NB4 (cell line): ENCODE data around the gene TRIP10.
A peak's percentile ranks its signal among the peaks of the same experiment; 100 is the strongest.

ENCODE experiments used
- DNase-seq: peaks from one replicate; pipeline ENCODE4 v3.0.0; 2010; ENCODE audit warnings: low read depth
- H3K4me3 ChIP-seq: one replicate; pipeline ENCODE4 v1.5.1; 2011; ENCODE audit warnings: mild to moderate bottlenecking, low read depth, low read length, moderate library complexity
- MYC ChIP-seq: IDR thresholded peaks from 2 replicates; pipeline ENCODE4 v1.6.1; 2011; ENCODE audit warnings: low read depth, low read length
- POLR2A ChIP-seq: IDR thresholded peaks from 2 replicates; pipeline ENCODE4 v1.6.1; 2011; ENCODE audit warnings: mild to moderate bottlenecking; ENCODE audit not compliant: insufficient read length; ENCODE audit errors: extremely low read depth
- TF ChIP-seq, protein P1 (sequence below): IDR thresholded peaks from 2 replicates; pipeline ENCODE4 v1.6.1; 2011; ENCODE audit warnings: low read depth, low read length
- TF ChIP-seq, protein P2 (sequence below): IDR thresholded peaks from one replicate; pipeline ENCODE4 v1.5.1; 2012; ENCODE audit warnings: low read depth, low read length

TRIP10 gene

DNA sequence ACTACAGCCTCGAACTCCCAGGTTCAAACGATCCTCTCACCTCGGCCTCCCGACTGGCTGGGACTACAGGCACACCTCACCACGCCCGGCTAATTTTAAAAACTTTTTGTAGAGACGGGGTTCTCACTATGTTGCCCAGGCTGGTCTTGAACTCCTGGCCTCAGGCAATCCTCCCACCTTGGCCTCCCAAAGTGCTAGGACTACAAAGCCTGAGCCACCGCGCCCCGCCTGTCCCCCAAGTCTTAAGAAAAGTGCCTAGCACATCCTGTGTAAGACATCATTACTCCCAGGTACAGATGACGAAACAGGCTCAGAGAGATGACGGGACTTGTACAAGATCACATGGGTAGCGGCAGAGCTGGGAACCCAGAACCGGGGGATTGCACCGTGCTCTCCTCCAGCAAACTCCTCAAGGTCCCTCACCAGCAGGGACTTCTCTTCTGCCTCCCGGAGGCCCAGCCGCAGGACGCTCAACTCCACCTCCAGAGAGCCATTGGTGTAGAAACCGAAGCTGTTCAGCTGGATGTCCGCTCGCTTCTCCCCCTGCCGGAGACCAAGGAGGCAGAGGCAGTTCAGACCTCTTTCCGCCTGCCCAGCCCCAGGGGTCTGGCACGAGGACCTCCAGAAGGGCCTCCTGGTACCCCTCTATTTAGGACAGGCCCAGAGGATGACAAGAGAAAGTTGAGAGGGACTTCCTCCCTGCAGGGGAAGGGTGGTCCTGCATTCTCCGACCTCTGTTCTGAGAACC, 3.1 kb upstream of the TRIP10 start:
- peak overlapping the region; percentile 80 for H3K4me3 ChIP-seq
- DNase-seq = peak; percentile 89
- TF ChIP-seq, protein P1, sequence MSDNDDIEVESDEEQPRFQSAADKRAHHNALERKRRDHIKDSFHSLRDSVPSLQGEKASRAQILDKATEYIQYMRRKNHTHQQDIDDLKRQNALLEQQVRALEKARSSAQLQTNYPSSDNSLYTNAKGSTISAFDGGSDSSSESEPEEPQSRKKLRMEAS = peak; percentile 47; the same call in 1 of the 2 replicates
- TF ChIP-seq MYC (peak; percentile 45; the same call in 1 of the 2 replicates), POLR2A (peak; percentile 38)
- TF ChIP-seq, protein P2, sequence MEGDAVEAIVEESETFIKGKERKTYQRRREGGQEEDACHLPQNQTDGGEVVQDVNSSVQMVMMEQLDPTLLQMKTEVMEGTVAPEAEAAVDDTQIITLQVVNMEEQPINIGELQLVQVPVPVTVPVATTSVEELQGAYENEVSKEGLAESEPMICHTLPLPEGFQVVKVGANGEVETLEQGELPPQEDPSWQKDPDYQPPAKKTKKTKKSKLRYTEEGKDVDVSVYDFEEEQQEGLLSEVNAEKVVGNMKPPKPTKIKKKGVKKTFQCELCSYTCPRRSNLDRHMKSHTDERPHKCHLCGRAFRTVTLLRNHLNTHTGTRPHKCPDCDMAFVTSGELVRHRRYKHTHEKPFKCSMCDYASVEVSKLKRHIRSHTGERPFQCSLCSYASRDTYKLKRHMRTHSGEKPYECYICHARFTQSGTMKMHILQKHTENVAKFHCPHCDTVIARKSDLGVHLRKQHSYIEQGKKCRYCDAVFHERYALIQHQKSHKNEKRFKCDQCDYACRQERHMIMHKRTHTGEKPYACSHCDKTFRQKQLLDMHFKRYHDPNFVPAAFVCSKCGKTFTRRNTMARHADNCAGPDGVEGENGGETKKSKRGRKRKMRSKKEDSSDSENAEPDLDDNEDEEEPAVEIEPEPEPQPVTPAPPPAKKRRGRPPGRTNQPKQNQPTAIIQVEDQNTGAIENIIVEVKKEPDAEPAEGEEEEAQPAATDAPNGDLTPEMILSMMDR = peak; percentile 45

DNA sequence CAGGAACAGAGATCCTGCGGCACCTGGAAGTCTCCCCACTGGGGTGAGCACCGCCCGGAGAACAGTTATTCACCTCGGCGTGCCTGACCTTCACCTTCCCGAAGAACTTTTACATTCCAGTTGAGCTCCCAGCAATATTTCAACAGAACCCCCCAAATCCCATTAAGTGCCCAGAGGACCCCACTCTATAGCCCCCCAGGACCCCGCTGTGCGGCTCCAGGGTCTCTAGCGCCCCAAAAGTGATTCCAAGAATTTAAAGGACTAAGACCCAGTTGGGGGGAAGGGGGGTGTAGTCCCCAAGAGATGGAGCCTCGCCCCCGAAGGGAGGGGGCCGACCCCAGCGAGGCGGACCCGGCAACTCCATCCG, 2.6 kb upstream of the TRIP10 start:
- TF ChIP-seq POLR2A = no peak
- TF ChIP-seq, protein P1 = no peak
- TF ChIP-seq, protein P2 = no peak
- H3K4me3 ChIP-seq = peak overlapping the region; percentile 80
- DNase-seq = no peak

DNA sequence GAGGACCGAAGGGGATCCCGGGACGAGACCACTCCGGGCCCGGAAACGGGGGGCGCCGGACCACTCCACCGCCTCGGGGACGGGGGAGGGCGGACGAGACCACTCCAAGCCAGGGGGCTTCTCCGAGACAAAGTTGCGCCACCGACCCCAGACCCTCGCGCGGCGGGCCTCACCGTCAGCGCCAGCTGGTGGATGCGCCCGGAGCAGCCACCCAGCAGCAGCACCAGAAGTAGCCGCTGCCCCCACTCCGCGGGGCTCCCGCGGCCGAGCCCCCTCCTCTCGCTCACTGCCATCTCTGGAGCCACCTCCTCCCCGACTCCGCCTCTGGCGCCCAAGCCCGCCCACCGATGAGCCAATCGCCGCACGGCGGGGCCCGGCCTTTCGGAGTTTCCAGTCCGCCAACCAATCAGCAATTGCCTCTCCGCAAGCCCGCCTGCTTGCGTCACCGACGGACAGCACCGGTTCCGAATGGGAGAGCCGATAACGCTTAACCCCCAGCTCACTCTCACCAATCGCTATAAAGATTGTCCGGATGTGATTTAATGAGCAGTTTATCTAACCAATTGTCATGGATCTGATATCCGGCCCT, 2.1 kb upstream of the TRIP10 start, which contains the start of gene GPR108:
TSS of gene GPR108 (minus strand) at position 297 of the 589 bp plus-strand sequence. CDS start at position 293, 4 bp downstream.
- TF ChIP-seq POLR2A = peak; percentile 24
- peak; percentile 33; the same call in 1 of the 2 replicates for TF ChIP-seq MYC
- TF ChIP-seq, protein P2 = no peak
- peak; percentile 98 for DNase-seq
- H3K4me3 ChIP-seq = peak within 1 kb of the TSS; percentile 80

DNA sequence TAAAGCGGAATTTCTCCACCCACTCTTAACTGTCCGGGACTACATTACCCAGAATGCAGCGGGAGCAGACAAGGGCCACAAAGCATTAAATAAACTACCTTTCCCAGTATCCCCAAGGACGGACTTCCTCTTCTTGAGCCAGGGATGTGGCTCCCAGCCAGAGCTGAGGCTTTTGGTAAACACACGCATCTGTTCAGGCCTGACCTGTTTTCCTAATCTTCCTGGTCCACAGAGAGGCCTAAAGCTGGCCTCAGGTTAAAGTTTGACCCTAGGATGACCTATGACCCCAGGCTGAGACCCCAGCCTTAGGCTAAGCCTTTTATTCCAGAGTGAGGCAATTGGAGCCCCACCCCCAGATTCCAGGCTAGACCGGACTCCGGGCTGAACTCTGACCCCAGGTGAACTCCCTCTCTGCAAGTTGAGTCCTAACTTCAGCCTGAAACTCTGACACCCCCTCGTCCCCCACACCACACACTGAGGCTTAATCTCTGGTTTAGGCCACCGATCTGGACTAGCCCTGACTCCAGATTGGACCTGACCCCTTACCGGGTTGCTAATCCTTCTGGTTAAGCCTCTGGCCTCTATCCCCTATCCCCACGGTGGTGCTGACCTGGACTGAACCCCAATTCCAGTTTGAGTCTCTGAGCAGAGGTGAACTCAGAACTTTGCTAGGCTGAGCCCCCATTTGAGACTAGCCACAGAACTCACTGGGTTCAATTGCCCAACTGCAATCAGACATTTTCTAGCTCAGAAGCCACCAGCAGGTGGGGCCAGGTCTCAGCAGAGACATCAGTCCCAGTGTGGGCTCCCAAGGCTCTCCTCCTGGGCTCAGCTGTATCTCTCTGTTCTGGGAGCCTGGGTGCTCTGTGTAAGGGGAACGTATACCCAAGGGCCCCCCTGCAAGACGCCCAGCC, 1.4 kb upstream of the TRIP10 start:
- peak; percentile 87 for DNase-seq
- TF ChIP-seq MYC (0 out of 2 replicates have a peak, but pooled peaks have one; percentile 3), POLR2A (no peak)
- TF ChIP-seq, protein P2 = peak; percentile 47
- peak overlapping the region; percentile 25 for H3K4me3 ChIP-seq

DNA sequence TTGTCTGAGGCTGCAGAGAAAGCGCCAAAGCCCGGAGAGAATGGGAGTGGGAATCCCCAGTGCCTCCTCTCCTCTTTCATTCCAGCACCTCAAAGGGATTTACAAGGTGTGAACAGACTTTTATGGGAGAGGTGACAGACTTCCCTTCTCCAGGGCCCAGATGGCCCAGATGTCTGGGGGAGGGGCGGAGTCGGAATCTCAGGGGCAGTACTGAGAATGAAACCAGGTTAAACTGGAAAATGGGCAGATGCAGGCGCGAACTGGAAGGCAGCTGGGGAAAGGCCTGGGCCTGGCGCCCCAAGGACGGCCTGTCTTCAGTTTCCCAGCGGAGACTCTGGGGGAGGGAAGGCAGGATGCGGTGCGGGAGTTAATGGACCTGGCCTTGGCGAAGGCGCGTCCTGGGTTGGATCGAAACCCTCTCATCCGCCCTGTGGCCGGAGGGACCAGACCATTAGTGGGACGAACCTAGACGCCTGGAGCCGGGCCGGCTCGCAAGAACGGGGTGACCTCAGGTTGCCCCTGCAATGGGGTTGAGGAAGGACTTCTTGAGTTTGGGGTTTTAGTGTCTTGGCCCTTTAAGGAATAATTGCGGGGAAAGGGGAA, 592 bp upstream of the TRIP10 start:
- no peak for DNase-seq
- H3K4me3 ChIP-seq = no peak overlapping the region
- TF ChIP-seq, protein P1 = no peak
- no peak for TF ChIP-seq POLR2A
- TF ChIP-seq, protein P2 = no peak
- TF ChIP-seq MYC = no peak
